Stimulated activated CD8-positive, alpha-beta memory T cell treated with anti-CD3 and anti-CD28 coated beads, Interleukin-7, amount 100 ng/mL, for 1 hour (primary cell): Measurements from ENCODE around the gene TFAM.
A peak's percentile ranks its signal among the peaks of the same experiment; 100 is the strongest.

Experiments
- DNase-seq, 2 donors: peaks; one replicate each; pipeline ENCODE4 v3.0.0-alpha.2; 2020; ENCODE audit warnings: low read depth in 2 of 2

The TFAM gene

DNA sequence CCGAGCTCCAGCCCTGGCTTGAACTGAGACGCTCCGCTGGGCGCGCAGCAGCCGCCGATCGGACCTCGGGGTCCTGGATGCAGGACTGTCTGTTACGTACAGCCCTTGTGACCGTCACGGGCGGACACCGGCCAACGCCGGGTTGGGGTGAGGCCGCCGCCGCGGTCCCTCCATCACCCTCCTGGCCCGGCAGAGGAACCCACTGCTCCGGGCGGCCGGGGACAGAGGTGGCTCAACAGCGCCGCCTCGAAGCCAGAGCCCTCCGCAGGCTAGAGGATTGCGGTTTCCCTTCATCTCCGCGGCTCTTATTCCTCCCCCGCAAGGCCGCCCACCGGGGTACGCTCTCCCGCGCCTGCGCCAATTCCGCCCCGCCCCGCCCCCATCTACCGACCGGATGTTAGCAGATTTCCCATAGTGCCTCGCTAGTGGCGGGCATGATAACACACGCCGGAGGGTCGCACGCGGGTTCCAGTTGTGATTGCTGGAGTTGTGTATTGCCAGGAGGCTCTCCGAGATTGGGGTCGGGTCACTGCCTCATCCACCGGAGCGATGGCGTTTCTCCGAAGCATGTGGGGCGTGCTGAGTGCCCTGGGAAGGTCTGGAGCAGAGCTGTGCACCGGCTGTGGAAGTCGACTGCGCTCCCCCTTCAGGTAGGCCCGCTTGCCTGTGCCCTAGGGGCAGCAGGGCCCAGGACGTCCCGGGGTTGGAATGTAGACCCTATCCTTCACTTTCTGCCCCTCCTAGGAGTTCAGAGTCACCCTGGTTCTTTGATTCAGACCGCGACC is at the start of gene TFAM:
Gene TFAM, plus strand, starts transcription at position 412 of the 785 bp plus-strand sequence. Its CDS starts 138 bp downstream, at position 550.
- DNase-seq: peak; percentile 98

- DNase-seq: no peak
Measured at GRCh38 chr10:58336242-58336641, 49.0 kb upstream of the TFAM start.

DNA sequence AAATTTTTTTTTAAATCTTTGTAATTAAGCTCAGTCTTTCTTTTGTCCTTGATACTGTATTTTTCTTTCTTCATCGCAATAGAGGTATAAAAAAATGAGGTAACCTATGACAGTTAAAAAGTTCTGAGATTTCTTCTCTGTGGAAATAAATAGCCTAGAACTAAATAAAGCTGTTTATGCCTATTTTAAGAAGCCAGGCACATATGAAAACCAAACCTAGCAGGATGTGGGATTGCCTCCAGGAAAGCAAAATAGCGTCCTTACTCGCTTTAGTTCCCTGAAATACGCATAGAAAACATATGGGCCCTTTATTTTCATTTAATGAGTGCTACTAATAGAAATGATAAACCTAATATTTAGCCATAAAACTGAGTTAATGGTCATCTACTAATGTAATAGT is 43.8 kb upstream of the TFAM start:
- DNase-seq: no peak

DNA sequence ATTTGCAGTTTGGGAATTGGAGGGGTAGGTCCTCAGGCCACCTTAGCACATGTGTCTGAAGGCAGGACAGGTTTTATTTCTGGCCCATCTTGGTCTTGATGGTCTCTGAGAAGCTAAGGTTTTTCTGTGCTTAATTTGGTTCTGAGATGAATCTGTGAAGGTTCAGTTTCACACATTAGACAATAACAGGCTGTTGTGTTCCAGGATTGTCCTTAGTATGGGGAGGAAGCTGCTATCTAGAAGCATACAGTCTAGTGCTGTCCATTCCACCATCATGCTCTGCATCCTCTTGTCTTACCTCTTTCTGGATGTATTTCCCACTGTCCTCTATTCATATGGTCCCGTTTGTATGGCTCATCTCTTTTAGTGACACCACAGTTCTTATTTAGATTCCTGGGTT is 43.3 kb upstream of the TFAM start:
- no peak for DNase-seq

- DNase-seq: no peak
Measured at GRCh38 chr10:58347967-58348366, 37.2 kb upstream of the TFAM start.

- no peak for DNase-seq
Measured at GRCh38 chr10:58348571-58349033, 36.6 kb upstream of the TFAM start.

DNA sequence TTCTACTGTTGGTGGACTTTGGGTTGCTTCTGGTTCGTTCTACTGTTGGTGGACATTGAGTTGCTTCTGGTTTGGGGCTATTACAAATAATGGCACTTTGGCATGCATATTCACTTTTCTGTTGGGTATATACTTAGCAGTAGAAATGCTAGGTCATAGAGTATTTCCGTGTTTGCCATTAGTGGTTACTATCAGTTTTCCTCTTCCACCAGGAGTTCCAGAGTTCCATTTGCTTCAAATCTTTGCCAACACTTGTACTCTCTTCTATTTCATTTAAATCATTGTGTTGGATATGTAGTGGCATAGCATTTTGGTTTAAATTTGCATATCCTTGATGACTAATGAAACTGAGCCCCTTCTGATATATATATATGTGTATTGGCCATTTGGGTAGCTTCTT is 35.2 kb upstream of the TFAM start:
- no peak for DNase-seq

- no peak for DNase-seq
Measured at GRCh38 chr10:58350619-58351323, 34.4 kb upstream of the TFAM start.

DNA sequence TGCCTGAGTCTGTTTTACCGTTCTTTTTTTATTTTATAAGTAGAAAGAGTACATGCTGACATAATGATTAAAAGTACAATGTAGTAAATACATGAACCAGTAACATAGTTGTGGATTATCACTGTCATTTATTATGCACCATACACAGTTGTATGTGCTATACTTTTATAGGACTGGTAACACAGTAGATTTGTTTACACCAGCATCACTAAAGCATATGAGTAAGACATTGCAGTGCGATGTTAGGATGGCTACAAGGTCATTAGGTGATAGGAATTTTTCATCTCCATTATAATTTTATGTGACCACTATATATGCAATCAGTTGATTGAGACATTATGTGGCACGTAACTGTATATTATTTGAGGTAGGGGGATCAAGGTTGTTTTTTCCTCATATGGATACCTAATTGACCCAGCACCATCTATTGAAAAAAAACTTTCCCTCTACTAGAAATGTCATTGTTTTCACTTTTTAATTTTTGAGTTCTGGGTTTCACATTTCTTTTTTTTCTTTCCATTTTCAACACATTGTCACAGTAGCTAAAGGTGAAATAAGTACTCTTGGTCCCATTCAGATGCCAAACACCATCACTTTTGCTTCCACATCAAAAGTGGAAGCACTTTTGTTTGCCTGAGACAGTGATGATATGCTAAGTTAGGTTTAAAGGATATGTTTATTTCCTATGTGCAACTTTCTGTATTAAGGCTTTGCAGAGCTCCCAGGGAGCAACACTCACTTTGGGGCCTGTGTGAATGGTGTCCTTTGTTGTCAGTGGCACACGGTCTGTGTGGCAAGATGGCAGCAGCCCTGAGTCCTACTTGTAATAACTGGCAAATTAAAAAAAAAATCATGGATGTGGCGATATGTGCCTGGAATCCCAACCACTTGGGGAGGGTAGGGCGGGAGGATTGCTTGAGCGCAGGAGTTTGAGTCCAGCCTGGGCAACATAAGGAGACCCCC is 33.3 kb upstream of the TFAM start:
- DNase-seq: no peak

DNA sequence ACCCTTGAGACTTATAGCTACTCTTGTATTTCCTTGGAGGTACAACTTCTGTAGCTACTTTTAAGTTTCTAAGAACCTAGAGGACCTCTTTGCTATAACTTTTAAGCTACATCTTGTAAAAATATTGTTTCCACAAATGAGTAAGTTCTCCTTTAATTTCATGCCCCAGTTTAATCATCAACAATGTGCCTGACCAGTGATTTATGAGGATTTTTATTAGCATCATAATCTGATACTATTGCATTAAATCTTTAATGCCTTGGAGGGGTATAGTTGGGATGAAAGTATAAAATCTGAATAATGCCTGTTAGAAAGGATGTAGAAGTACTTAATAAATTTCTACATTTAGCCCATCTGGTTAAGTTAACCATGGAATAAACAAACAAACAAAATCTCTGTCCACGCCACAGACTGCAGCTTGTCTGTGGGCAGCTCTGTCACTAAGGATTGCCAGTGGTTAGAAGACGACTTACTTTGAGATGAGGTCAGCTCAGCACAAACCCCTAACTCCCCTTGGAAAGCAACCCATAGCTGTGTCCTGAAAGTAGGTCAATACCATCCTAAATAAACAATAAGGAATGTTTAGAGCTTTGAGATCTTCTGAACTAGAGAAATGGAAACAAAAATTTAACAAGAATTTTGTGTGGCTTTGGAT is 32.1 kb upstream of the TFAM start:
- DNase-seq: no peak

- no peak for DNase-seq
Measured at GRCh38 chr10:58356756-58357155, 28.5 kb upstream of the TFAM start.

DNA sequence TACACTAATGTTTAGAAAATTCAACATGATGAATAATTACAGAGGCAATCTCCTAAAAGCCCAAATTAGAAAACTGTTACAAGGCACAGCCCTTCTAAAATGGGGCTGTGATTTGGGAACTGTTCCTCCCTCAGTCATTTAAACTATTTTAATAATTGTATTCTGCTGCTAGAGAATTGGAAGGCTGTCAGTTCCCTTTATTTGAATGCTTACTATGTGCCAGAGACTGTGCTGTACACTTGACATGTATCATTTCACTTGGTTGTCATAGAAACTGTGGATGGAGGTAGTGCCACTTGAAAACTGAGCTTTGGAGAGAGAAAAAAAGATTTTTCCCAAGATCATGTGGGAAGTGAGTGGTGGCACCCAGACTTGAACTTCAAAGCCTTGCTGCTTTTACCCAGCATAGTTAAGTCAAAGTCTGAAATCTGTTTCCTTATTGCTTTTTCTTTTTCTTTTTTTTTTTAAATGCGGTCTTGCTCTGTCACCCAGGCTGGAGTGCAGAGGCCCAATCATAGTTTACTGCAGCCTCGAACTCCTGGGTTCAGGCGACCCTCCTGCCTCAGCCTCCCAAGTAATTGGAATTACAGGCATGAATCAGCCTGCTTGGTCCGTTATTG is 26.8 kb upstream of the TFAM start:
- DNase-seq: no peak

- DNase-seq: no peak
Measured at GRCh38 chr10:58358947-58359346, 26.3 kb upstream of the TFAM start.

GRCh38 chr10:58359541-58359940 is 25.7 kb upstream of the TFAM start:
- DNase-seq: no peak

GRCh38 chr10:58360412-58361004 is 24.7 kb upstream of the TFAM start:
- no peak for DNase-seq

DNA sequence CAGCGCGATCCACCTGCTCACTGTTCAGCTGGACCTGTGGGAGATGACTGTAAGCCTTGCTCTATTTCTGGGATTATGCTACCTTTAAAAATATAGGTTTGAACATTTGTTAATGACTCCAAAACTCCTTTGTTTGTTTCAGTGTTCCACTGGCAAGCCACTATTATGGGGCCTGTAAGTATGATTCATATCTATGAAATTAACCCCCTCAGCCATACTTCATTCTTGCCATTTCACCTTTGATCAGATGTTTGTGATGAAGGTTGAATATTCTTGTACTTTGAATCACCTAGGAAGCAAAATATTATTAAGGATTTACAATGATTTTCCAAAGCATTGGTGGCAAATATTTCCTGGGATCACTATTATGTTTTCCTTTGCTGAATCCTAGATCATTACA is 23.9 kb upstream of the TFAM start:
- no peak for DNase-seq

GRCh38 chr10:58362027-58362789 is 23.0 kb upstream of the TFAM start:
- no peak for DNase-seq

DNA sequence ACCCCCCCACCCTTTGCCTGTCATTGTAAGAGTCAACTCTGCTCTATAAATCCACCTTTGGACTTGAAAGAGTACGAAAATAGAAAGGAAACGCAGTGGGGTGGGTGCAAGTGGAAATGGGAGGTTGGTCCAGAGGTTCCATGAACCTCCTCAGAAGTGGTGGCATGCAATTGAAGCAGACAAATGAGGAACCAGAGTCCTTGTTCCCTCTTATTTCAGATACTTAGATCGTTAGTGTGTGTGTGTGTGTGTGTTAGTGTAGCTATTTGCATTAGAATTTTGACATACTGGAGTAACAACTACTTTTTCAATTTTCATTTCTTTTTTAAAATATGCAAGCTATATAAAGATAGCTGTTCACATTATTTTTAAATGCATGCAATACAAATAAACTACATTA is 18.1 kb upstream of the TFAM start:
- no peak for DNase-seq

GRCh38 chr10:58371473-58371872 is 13.7 kb upstream of the TFAM start:
- DNase-seq: no peak
